HG03558 (cell line): Measurements from ENCODE around the gene FAM131A.

Source experiments
- ATAC-seq: cut with Tn5 transposase; IDR thresholded peaks from one replicate; pipeline ENCODE4 v1.9.1; 2021; ENCODE audit warnings: moderate number of reproducible peaks; ENCODE audit not compliant: unreplicated experiment; ENCODE audit errors: extremely low read depth

FAM131A gene

DNA sequence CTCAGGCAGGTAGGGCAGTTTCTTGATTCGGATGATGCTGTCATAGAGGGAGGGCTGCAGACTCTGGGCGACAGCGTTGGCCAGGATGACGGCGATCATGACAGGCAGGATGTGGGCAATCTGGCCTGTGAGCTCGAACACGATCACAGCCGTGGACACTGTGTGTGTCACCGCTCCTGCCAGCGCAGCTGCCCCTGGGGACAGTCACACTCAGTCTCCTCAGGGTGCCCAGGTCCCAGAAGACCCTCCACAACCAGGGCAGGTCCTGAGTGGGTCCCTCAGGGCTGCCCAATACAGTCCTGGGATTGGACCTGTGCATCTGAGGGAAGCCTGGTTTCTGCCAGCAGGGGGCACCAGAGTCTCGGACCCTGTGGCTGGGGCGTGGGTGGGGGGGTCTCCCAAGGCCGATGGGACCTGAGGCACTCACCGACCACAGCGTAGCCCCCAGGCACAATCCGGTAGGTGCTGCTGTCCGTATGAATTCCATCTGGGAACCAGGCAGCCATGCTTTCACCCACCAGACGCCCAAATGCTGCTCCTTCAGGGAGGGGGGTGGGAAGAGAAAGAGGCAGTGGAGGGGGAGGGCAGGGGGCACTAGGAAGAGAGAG, 16.8 kb downstream of the FAM131A start:
- ATAC-seq = no peak

DNA sequence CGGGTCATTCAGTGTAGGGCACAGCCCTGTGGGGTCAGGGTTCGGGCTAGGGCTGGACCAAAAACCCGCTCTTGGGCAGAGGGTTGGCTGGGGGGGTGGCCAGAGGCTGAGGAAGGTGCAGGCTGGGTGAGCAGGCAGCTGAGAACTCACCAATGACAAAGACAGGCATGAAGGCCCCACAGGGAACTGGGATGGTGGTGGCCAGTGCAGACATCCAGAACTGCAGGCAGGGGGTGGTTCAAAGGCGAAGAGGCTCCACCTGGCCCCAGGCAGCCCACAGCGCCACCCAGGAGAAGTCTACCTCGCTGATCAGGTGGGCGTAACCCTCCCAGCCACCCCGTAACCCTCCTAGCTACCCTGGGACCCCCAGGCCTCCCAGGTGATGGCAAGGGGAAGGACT, 17.4 kb downstream of the FAM131A start:
- ATAC-seq = no peak

DNA sequence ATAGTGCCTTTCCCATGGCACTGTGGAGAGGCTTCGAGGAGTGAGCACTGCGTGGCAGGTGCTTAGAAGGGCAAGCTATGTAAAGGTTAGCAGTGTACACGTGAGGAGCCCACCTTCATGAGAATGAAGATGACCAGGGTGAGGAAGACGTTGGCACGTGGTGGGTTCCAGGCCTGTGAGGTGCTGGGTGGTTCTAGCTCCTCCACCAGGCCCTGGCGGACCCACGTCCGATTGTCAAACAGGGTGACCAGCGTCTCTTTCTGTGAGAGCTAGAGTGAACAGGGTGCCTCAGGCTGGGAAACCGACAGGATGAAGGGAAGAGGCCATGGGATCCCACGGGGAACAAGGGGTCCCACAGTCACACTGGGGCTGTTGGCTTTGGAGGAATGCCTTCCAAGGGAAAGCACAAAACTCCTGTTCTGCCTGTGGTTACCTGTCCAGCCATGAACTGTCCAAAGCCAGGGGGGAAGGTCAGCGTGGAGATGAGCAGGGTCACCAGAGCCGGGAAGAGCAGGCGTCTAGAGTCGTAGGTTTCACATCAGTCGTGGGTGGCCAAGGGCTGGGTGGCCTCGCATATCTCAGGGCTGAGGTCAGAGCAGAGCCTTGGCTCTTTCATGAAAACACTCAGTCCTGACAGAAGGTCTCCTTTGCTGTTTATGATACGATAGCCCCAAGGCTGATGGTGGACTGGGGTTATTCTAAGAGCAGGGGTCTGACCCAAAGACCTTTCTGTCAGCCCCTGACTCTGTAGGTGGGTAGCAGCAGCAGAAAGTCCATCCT, 18.1 kb downstream of the FAM131A start:
- ATAC-seq = no peak

DNA sequence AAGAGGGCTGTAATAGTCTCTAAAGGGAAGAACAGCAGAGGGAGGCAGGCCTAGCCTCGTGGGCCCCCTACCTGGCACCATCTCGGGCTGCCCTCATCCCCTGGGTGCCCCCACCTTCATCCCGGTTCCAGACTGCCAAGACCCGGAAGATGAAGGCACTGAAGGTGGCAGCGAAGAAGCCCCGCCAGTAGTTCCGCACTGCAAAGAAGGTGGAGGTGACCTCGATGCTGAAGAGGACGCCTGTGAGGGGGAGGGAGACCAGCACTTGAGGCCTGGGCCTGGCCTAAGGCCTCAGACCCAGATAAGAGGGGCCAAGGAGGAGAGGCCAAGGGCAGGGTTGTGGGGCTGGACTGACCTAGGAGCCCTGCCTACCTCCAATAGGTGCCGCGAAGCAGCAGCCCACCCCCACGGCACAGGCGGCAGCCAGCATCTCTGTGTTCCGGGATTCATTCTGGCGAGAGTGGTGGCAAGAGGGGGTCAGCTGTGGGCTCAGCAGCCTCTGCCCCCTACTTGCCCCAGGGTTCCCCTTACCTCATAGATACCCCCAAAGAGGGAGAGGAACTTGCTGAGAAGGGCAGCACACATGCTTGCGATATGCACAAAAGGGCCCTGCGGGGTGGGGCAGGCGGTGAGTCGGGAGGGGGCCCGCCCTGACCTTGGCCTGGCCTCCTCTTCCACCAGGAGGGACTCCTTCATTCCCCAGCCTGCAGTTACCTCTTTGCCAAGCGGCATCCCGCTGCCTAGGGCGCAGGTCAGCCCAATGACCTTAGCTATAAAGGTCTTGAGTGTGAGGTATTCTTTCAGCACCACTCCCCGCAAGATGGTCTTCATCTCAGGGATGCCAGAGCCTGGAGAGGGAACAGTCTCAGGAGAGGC, 20.1 kb downstream of the FAM131A start:
- no peak for ATAC-seq

DNA sequence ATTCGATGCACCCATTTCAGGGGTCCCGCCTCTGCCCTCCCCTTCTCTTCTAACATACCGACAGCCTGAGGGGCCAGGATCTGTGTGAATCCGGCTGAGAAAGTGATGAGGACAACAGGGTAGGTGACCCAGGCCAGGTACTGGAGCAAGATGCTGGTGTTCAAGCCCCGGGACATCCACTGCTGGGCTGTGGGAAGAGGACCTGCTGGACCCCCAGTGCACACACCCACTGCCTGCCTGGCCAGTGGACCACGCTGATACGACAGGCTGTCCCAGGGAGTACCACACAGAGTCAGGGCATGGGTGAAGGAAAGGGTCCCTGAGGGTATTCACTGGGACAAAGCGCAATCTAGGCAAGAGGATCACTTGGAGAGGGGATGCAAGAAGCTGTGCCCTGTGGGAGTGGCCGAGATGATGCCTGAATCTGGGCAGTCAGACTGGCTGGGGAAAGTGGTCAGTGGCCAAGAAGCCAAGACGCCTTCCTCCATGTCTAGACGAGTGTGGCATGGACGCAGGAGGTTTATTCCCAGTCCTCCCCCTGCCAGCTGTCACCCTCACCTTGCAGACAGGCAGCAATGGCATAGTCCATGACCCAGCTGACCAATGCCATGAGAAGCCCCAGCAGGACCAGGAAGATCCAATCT, 20.8 kb downstream of the FAM131A start:
- ATAC-seq = no peak

DNA sequence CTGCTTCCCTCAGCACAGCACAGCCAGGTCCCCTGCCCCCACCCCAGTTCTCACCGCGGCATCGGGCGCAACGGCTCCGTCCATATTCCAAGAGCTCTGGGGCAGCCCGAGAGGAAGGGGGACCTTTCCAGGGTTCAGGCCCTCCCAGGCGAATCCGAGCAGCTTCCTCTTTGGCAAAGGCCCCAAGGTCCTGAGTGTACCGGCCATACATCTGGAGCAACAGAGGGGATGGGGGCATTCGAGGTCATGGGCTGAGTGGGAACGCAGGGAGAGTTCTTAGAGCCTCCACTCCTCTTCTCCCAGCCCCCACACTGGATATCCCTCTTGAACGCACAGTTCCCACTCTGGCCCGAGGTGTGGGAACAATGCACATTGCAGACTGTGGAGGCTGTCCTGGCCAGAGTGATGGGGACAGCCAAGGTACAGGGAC, 21.5 kb downstream of the FAM131A start:
- ATAC-seq = no peak

DNA sequence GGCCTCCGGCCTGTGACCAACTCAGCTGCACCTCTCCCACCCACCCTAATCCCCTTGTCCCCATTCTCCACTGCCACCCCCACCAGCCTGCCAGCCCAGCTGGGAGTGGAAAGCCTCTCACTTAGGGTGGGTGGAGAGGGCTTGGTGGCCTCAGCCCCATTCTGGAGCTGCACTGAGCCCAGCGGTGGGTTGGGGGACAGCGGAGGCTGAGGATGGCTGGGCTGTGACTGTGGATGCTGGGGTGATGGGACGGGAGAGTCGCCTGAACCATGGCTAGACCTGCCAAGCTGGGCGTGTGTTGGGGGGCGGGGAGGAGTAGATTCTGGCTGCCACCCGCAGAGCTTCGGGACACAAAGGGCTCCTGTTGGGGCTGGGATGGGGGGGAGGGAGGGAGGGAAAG, 22.2 kb downstream of the FAM131A start:
- no peak for ATAC-seq

DNA sequence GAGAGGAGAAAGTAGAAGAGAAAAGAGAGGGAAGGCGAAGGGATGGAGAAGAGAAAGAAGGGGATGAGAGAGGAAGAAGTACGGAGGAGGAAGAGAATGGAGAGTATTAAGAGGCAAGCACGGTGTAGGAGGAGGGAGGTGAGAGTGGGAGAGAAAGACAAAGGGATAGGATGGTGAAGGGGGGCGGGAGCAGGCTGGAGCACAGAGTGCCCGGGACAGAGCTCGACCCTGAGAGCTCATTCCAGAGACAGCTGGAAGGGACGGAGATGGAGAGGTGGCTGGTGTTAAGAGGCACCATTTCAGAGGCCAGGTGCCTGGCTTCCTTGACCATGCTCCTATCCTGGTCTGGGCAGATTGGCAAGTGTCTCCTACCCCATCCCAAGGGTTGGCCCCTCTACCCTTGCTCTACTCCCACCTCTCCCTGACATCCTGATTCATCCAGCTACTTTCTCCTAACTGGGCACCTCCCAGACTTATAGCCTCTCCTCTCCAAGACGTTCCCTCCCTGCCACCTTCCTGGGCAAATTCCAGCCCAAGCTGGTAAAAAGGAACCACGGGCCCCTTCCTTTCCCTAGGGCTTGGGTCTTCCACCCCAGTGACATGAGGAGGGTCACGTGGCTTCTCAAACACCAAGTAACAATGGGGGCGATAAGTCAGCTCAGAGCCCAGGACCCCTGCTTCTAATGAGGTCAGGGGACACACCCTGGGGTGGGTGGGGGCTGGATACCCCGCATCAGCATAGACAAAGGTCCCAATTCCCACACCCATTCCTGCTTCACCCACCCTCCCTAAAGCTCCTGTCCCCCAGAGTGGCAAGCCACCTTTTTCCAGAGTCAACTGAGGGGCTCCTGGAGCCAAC, 22.9 kb downstream of the FAM131A start:
- ATAC-seq = no peak

DNA sequence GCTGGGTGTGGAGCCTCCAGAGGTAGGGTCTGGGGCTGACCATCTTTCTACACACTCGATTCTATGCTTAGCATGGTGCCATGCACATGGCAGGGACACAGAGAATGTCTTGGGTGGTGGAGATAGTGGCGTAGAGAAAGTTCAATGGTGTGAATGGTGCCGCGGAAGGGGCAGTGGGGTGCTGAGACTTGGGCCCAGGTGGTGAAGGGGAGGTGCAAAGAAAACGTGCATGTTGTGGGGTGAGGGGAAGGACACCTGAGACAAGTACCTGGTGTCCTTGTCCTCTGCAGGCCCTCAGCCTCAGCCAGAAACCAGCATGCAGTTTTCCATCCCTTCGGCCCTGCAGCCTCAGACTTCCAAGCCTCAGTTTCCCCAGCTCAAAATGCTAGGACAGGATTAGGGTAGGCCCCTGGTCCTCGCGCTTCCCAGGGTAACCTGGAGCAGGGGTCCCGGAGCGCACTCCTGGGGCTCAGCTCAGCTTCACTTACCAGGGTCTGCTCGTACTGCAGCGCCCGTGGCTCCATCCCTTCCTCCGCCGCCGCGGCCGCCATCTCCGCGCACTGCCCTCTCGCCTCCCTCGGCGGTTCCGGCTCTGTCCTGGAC, 23.6 kb downstream of the FAM131A start:
- ATAC-seq = no peak

DNA sequence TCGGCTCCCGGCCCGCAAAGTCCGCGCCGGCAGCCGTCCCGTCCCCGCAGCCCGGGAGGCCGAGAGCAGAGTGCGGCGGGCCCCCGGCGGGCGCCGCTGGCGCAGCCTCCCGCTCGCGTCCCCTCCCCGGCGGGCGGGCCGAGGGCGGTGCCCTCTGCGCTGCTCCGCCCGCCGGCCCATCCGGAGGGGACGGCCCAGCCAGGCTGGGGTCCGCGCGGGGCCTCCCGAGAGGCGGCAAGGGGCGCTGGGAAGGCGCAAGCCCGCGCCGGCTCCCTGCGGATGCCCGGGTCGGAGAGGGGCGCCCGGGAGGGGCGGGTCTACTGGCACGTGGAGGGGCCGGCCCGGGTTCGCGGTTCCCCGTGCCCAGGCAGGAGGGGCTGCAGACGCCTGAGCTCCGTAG, 24.1 kb downstream of the FAM131A start, which contains the start of the genes CLCN2 and POLR2H:
Gene CLCN2 (minus strand): TSS at position 74 of the 400 bp plus-strand sequence. CDS start 126 bp downstream, outside the sequence.
Gene POLR2H (plus strand): TSS at position 179 of the 400 bp plus-strand sequence. CDS start 1,783 bp downstream, outside the sequence.
- no peak for ATAC-seq

DNA sequence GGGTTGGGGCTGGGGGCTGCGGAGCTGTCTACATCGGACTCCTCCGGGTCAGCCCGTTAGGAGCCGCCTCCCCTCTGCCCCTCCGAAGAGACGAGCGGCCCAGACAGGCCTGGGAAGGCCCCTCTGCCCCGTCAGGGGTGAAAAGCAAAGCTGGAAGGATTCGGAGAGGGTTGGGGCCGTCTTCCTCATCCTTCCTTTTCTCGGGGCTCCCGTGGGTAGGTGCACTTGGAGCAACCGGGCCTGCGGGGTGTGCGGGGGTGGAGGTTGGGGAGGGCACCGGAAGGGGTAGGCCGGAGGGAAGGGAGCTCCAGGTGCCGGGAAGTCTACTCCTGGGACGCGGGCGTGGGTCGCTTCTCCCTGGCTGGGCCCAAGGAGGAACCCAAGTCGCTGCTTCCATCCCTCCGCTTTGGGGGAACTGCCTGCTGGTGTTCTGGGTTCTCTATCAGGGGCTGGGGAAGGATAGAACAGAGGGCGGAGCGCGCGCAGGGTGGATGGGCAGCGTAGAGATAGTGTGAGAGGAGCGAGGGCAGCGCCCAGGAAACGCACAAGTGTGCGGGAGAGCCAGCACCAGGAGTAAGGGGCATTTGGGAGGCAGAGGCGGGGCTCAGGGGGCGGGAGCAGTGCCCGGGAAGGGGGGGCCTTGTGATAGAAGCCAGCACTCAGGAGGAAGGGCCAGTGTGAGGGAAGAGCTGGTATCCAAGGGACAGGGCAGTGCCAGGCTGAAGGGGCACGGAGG, 24.7 kb downstream of the FAM131A start:
- ATAC-seq = no peak

DNA sequence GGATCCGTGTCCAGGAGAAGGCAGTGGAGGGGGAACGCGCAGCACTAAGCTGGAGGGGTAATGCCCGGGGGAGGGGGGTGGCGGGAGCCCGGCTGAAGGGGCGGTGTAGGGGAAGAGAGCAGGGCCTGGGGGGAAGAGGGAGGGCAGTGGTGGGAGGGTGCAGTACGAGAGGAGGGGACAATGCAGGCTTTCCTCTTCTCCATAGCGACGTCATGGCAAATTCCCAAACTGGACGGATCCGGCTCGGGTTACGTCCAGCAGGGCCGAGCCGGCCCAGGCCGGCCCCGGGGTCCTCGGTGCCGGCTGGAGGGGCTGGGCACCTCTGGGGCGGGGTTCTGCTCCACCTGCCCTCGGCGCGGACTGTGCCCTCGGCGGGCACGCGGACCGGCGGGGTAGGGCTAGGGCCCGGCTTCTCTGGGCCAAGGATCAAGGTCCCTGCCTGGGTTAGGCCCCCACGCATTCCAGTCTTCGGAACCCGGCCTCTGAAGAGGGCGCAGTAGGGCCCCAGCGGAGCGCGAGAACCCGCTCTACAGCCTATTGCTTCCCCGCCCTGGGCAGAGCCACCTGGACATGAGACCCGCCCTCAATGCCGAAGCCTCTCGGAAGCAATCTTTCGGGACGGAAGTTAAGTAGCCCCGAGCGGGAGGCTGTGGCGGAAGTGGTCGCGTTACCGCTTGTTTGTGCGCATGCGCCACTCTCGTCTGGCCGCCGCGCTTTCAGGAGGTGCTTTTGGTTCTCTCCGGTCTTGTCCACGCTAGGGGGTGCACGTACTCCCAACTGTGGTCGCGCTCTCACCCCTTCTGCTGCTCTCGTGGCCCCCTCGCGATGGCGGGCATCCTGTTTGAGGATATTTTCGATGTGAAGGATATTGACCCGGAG, 25.5 kb downstream of the FAM131A start:
- peak; percentile 76 for ATAC-seq

DNA sequence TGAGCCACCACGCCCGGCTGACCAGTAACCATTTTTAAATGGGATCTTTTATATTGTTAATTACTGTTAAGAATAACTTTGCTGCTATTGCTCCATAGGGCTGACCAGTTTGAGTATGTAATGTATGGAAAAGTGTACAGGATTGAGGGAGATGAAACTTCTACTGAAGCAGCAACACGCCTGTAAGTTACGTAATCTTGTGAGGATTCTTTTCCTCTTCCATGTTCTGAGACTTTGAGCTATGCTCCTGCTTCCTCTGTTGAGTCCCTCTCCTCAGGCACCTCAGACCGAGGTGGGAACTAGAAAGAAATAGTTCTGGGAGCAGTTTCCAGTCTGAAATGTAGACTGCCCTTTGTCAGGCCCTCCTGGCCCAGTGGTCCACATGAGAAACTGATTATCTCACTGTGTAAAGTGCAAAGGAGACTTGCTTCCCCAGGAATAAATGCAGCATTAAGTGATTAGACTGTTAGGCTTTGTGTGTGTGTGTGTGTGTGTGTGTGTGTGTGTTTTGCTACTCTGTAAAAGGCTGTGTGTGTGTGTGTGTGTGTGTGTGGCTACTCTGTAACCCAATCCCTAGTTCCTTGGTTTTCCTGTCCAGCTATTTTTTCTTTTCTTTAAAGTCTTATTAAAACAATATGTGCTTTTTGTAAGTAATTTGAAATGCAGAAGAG, 29.4 kb downstream of the FAM131A start:
- ATAC-seq = no peak

DNA sequence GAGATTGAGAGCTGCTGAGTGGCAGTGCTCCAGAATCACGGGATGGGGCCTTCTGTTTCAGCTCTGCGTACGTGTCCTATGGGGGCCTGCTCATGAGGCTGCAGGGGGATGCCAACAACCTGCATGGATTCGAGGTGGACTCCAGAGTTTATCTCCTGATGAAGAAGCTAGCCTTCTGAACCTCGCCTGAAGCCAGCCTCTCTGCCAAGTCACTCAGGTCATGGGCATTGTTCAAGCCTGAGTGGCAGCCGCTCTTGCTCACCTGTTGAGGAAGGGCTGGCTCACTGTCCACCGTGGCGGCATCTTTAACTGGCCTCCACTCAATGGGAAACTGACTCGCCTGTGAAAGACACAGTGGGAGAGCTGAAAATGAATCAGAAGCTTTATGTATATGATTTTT, 30.7 kb downstream of the FAM131A start:
- ATAC-seq = no peak

DNA sequence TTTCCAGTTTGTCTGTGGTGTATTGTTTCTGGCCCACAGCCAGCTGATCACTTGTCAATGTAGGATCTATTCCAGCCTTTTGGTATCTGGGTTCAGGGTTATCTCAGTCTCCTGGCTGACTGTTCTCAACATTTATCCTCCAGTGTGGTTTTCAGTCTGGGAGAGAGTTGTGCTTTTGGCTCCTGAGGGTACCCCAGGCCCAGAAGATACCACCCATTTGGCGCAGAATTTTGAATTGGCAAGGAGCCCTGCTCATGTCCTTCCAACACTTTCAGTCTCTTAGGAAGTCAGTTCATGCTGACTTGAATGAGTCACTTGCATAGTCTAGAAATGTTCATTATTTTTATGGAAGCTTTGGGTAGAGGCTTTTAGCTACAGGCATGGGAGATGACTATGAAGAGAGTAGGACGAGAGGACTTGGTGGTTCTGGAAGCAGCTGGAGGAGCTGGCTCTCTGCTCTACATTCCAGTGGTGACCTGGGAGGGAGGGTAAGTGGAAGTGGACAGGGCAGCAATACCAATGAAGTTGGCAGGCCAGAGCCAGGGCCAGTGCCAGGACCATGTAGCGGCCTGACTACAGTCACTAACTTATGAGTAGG, 31.3 kb downstream of the FAM131A start:
- ATAC-seq = no peak

DNA sequence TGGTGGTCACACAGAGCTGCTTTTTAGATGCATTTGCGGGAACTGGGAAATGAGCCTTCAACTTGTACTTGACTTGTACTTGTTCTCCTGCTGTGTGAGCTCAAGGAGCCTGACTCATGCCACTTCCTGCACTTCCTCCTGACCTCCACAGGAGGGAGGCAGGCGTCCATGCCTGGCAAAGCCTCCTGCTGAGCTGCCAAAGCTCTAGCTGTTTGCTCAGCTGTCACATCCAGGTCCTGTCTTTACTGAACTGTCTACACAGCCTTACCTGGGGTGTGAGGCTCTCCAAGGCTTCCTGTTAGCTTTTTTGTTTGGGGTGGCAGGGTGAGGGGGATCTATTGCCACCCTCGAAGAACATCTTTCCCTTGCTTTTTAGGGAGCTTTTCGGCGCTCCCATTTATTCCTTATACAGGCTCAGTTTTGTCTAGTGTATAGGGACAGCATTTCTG, 34.2 kb downstream of the FAM131A start:
- no peak for ATAC-seq
